ENCODE measurements around the gene ADSL. TPM values are rescaled to one million over a fixed set of nuclear protein-coding genes. Genes with fewer than 3 reads are reported as not detected.
A peak's percentile ranks its signal among the peaks of the same experiment; 100 is the strongest.

The ADSL gene
- total and polyA plus RNA-seq, 2 of the 4 experiments (the other 2 are of a cell fraction): 93.6 to 229 TPM

- intact Hi-C loops (cut with micrococcal nuclease): no loop called here
- no peak overlapping the region for H4K8ac ChIP-seq (ENCODE audit: low read depth in 2 of 2, low read length in 2 of 2)
- H2BK120ac ChIP-seq (ENCODE audit: low read depth, low read length): no peak overlapping the region
- no peak overlapping the region for H3K14ac ChIP-seq (replicated peaks; ENCODE audit: low read depth, low read length)
- no peak overlapping the region for H3K23ac ChIP-seq (ENCODE audit: low read depth, low read length)
- no peak overlapping the region for H3K4me3 ChIP-seq (ENCODE audit: insufficient read depth, low read depth, low read length)
- H3K79me1 ChIP-seq (ENCODE audit: low read depth in 1 of 2, low read length in 2 of 2): peaks cover 0 to 15% of the 10 kb centered on the region in 2 experiments; a peak in 2 of 4 replicates
- ChIA-PET CTCF (no interaction called here), POLR2A (ENCODE audit: unreplicated experiment) (no interaction called here)
- H4K20me1 ChIP-seq (ENCODE audit: insufficient read depth, low read length): no peaks in the 10 kb centered on the region
- H3K18ac ChIP-seq (ENCODE audit: low read depth, low read length): no peak overlapping the region
- in situ Hi-C loops (cut with MboI; ENCODE audit: low sequenced_read_pairs): no loop called here
- WGBS, 2 experiments (ENCODE audit: extremely low coverage in 2 of 2, insufficient read length in 1 of 2): no CpG with 5 or more reads among the region's 5 CpGs
- no peaks in the 10 kb centered on the region for H3K9me3 ChIP-seq (ENCODE audit: control insufficient read depth, insufficient read depth, low read length)
- no peak overlapping the region for H2BK15ac ChIP-seq (ENCODE audit: low read depth, low read length)
- H4K91ac ChIP-seq (ENCODE audit: insufficient read depth, low read depth, low read length): no peak overlapping the region
- DNase-seq: peak; percentile 50
- TF ChIP-seq CEBPB (IDR thresholded peaks at IDR 0.05; ENCODE audit: low read depth, low read length) (0 out of 2 replicates have a peak, but pooled peaks have one; percentile 8), CTCF (conservative IDR thresholded peaks at IDR 0.05; ENCODE audit: low read depth, low read length) (no peak)
- H2AFZ ChIP-seq (replicated peaks; ENCODE audit: low read length, poor library complexity): no peak overlapping the region
- H3K9ac ChIP-seq (ENCODE audit: low read depth, low read length): no peak overlapping the region
- dilution Hi-C loops (cut with HindIII; ENCODE audit: low sequenced_read_pairs, unreplicated experiment): no loop called here
- no peak overlapping the region for H2BK20ac ChIP-seq (ENCODE audit: low read depth, low read length)
- H2BK5ac ChIP-seq (ENCODE audit: low read depth, low read length, poor library complexity, severe bottlenecking): no peak overlapping the region
- peaks cover 10% of the 10 kb centered on the region for H3K9me1 ChIP-seq (ENCODE audit: insufficient read depth, low read length)
- ATAC-seq (ENCODE audit: low read depth): peak; percentile 31
- H3K4me2 ChIP-seq (ENCODE audit: low read depth, low read length): no peak overlapping the region
- 0 out of 2 replicates have a peak overlapping the region, but pooled peaks have one; percentile 20 for H3K4ac ChIP-seq (ENCODE audit: low read depth, low read length)
- H3K56ac ChIP-seq (ENCODE audit: extremely low read depth, insufficient read depth, low read length): no peak overlapping the region
- no peak overlapping the region for H2AK9ac ChIP-seq (replicated peaks; ENCODE audit: low read depth, low read length, poor library complexity)
- H4K5ac ChIP-seq (ENCODE audit: low read depth, low read length): no peak overlapping the region
- no peak overlapping the region for H2AK5ac ChIP-seq (ENCODE audit: low read depth, low read length)
- H3K4me1 ChIP-seq (ENCODE audit: control insufficient read depth, insufficient read depth, low read length): peaks cover 10% of the 10 kb centered on the region
- peaks cover 28% of the 10 kb centered on the region for H3K36me3 ChIP-seq (ENCODE audit: control insufficient read depth, insufficient read depth, low read length)
- H3K27ac ChIP-seq (ENCODE audit: insufficient read depth, low read length): peak overlapping the region; percentile 39; the same call in 1 of the 2 replicates
- no peaks in the 10 kb centered on the region for H3K27me3 ChIP-seq (ENCODE audit: control insufficient read depth, insufficient read depth, low read length)
- BruUV-seq (replicated peaks): no TSS peak
Observed at GRCh38 chr22:40322021-40322420, 24.3 kb upstream of the ADSL start.
